ENCODE measurements around the gene MRPS16.

MRPS16 gene

DNA sequence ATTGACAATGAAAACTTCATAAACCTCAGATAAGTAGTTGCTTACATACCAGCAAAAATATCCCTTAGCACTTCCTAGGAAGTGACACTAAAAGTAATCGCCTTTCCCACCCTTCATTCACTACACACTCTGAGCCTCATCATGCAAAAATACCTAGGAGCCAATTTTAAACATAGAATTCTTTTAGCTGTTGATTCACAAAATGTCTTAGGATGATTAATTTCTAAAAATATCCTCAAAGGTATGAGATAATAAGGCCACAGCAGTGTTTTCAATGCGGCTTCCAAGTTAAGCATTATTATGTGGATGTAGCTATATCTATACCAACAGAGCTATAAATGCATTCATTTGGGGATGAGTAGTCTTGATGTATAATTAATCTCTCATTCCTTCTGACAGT is 18.6 kb downstream of the MRPS16 start:
- Histone ChIP-seq H3K9me2 (replicated peaks; ENCODE audit: insufficient read depth, low read length) (no peaks in the 10 kb centered on the region), H3K36me3 (ENCODE audit: low read length) (peaks cover 11% of the 10 kb centered on the region; the same call in 1 of the 2 replicates), H3K4me3 (ENCODE audit: insufficient read depth, low read length, poor library complexity, severe bottlenecking) (no peak overlapping the region), H4K20me1 (ENCODE audit: low read depth, low read length) (no peaks in the 10 kb centered on the region), H3F3A (ENCODE audit: insufficient read depth) (peaks cover 14% of the 10 kb centered on the region; the same call in 1 of the 2 replicates), H3K9ac (ENCODE audit: low read length) (no peak overlapping the region), H3K4me2 (ENCODE audit: low read depth, low read length, poor library complexity, severe bottlenecking) (no peak overlapping the region), H3K9me3 (ENCODE audit: insufficient read depth, low read length) (no peaks in the 10 kb centered on the region), H2AFZ (ENCODE audit: low read depth, low read length, severe bottlenecking) (no peak overlapping the region), H3K79me2 (ENCODE audit: insufficient read depth, low read length) (no peaks in the 10 kb centered on the region), H3K27me3 (ENCODE audit: low read length) (no peaks in the 10 kb centered on the region), H3K27ac (ENCODE audit: low read depth, low read length) (no peak overlapping the region)
- TF ChIP-seq EZH2phosphoT487 (conservative IDR thresholded peaks at IDR 0.05; ENCODE audit: low read length) = no peak
- TF ChIP-seq, protein P1, sequence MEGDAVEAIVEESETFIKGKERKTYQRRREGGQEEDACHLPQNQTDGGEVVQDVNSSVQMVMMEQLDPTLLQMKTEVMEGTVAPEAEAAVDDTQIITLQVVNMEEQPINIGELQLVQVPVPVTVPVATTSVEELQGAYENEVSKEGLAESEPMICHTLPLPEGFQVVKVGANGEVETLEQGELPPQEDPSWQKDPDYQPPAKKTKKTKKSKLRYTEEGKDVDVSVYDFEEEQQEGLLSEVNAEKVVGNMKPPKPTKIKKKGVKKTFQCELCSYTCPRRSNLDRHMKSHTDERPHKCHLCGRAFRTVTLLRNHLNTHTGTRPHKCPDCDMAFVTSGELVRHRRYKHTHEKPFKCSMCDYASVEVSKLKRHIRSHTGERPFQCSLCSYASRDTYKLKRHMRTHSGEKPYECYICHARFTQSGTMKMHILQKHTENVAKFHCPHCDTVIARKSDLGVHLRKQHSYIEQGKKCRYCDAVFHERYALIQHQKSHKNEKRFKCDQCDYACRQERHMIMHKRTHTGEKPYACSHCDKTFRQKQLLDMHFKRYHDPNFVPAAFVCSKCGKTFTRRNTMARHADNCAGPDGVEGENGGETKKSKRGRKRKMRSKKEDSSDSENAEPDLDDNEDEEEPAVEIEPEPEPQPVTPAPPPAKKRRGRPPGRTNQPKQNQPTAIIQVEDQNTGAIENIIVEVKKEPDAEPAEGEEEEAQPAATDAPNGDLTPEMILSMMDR (IDR thresholded peaks at IDR 0.05; ENCODE audit: insufficient read depth, low read length, poor library complexity, severe bottlenecking) = no peak

DNA sequence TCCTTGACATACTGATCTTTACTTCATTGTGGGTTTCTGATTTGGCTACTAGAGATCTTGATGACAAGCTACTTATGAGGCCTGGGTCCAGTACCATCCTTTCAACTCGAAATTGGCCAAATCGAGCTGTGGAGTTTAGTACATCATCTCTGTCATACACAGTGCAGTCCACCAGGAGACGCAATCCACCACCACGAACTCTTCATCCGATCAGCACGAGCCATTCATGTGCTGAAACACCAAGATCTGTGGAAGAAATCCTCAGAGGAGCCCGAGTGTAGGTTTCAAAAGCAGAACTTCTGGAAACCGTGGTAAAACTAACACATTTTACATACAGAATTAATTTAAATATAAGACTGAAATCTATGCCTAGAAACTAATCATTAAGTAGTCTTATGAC is 19.6 kb downstream of the MRPS16 start:
- Histone ChIP-seq H3K27ac (ENCODE audit: low read depth, low read length) (no peak overlapping the region), H4K20me1 (ENCODE audit: low read depth, low read length) (no peaks in the 10 kb centered on the region), H3K4me2 (ENCODE audit: low read depth, low read length, poor library complexity, severe bottlenecking) (no peak overlapping the region), H3K79me2 (ENCODE audit: insufficient read depth, low read length) (no peaks in the 10 kb centered on the region), H3K36me3 (ENCODE audit: low read length) (peaks cover 4% of the 10 kb centered on the region; the same call in 1 of the 2 replicates), H3K27me3 (ENCODE audit: low read length) (no peaks in the 10 kb centered on the region), H3K9me3 (ENCODE audit: insufficient read depth, low read length) (no peaks in the 10 kb centered on the region), H3F3A (ENCODE audit: insufficient read depth) (peaks cover 9% of the 10 kb centered on the region; the same call in 1 of the 2 replicates), H3K9ac (ENCODE audit: low read length) (no peak overlapping the region), H3K9me2 (replicated peaks; ENCODE audit: insufficient read depth, low read length) (no peaks in the 10 kb centered on the region), H3K4me3 (ENCODE audit: insufficient read depth, low read length, poor library complexity, severe bottlenecking) (no peak overlapping the region), H2AFZ (ENCODE audit: low read depth, low read length, severe bottlenecking) (no peak overlapping the region)
- no peak for TF ChIP-seq EZH2phosphoT487 (conservative IDR thresholded peaks at IDR 0.05; ENCODE audit: low read length)
- TF ChIP-seq, protein P1 (IDR thresholded peaks at IDR 0.05; ENCODE audit: insufficient read depth, low read length, poor library complexity, severe bottlenecking) = no peak

DNA sequence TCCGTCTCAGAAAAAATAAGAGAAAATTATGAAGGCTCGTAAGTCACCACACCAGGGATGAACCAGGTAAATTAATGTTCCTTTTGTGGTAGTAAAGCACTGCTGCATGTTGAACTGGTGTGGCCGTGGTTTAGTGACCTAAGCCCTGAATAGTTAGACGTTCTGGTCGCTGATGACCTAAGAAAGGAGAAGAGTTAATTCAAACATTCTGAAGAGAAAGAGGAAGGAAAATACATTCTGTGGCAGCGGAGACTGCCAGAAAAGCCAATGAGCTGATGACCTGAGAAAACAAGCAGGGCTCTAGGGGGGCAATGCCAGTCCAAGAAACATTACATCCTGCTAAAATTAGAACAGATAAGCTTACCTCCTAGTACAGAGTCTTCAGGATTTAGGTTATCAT is 22.9 kb downstream of the MRPS16 start:
- Histone ChIP-seq H3K36me3 (ENCODE audit: low read length) (peaks cover 4% of the 10 kb centered on the region; the same call in 1 of the 2 replicates), H3K27me3 (ENCODE audit: low read length) (no peaks in the 10 kb centered on the region), H3K4me2 (ENCODE audit: low read depth, low read length, poor library complexity, severe bottlenecking) (no peak overlapping the region), H3K27ac (ENCODE audit: low read depth, low read length) (no peak overlapping the region), H3F3A (ENCODE audit: insufficient read depth) (peaks cover 9% of the 10 kb centered on the region; the same call in 1 of the 2 replicates), H3K9ac (ENCODE audit: low read length) (no peak overlapping the region), H3K9me3 (ENCODE audit: insufficient read depth, low read length) (no peaks in the 10 kb centered on the region), H2AFZ (ENCODE audit: low read depth, low read length, severe bottlenecking) (no peak overlapping the region), H3K4me3 (ENCODE audit: insufficient read depth, low read length, poor library complexity, severe bottlenecking) (no peak overlapping the region), H3K9me2 (replicated peaks; ENCODE audit: insufficient read depth, low read length) (no peaks in the 10 kb centered on the region), H4K20me1 (ENCODE audit: low read depth, low read length) (no peaks in the 10 kb centered on the region), H3K79me2 (ENCODE audit: insufficient read depth, low read length) (no peaks in the 10 kb centered on the region)
- TF ChIP-seq EZH2phosphoT487 (conservative IDR thresholded peaks at IDR 0.05; ENCODE audit: low read length) = no peak
- TF ChIP-seq, protein P1 (IDR thresholded peaks at IDR 0.05; ENCODE audit: insufficient read depth, low read length, poor library complexity, severe bottlenecking) = no peak
